ENCODE measurements around the gene IAH1.

GRCh38 chr2:9498210-9498609 is 23.9 kb downstream of the IAH1 start:
- TF ChIP-seq CTCF (optimal IDR thresholded peaks at IDR 0.05 in 1 of 3, IDR thresholded peaks at IDR 0.05 in 1 of 3, conservative IDR thresholded peaks at IDR 0.05 in 1 of 3; ENCODE audit: extremely low read depth in 1 of 3, insufficient read depth in 2 of 3, low read length in 3 of 3) (no peak), EZH2 (IDR thresholded peaks at IDR 0.05; ENCODE audit: low read length) (no peak)
